ENCODE data around the gene TRIM28.
A peak's percentile ranks its signal among the peaks of the same experiment; 100 is the strongest.
"Not testable (repeated sequence)": the region's sequence is repeated elsewhere in the genome, so short reads cannot be mapped to it uniquely, and the experiment has no call there.

Gene TRIM28

GRCh38 chr19:58561373-58562121, 17.7 kb downstream of the TRIM28 start:
- no peak for DNase-seq (ENCODE audit: low spot score)

GRCh38 chr19:58562122-58563033, 18.5 kb downstream of the TRIM28 start:
- no peak for DNase-seq (ENCODE audit: low spot score)

GRCh38 chr19:58563034-58563573, 19.2 kb downstream of the TRIM28 start:
- DNase-seq (ENCODE audit: low spot score) = peak; percentile 69

GRCh38 chr19:58563823-58564222, 20.0 kb downstream of the TRIM28 start:
- no peak for DNase-seq (ENCODE audit: low spot score)

- no peak for DNase-seq (ENCODE audit: low spot score)
Measured at GRCh38 chr19:58566989-58567388, 23.1 kb downstream of the TRIM28 start.

GRCh38 chr19:58568453-58569130, 24.7 kb downstream of the TRIM28 start:
- DNase-seq (ENCODE audit: low spot score) = no peak

- no peak for DNase-seq (ENCODE audit: low spot score)
Measured at GRCh38 chr19:58569191-58569942, 25.5 kb downstream of the TRIM28 start.

GRCh38 chr19:58569943-58570670, 26.2 kb downstream of the TRIM28 start:
- no peak for DNase-seq (ENCODE audit: low spot score)

GRCh38 chr19:58570770-58571574, 27.1 kb downstream of the TRIM28 start:
- no peak for DNase-seq (ENCODE audit: low spot score)

- DNase-seq (ENCODE audit: low spot score) = no peak
Measured at GRCh38 chr19:58571575-58571947, 27.7 kb downstream of the TRIM28 start.

GRCh38 chr19:58572026-58572817, 28.4 kb downstream of the TRIM28 start:
- no peak for DNase-seq (ENCODE audit: low spot score)

GRCh38 chr19:58572818-58573657, 29.2 kb downstream of the TRIM28 start, which contains the start of gene MZF1:
MZF1 (minus strand) TSS chr19:58573335; CDS start chr19:58571389, 1,946 bp downstream.
- peak; percentile 96 for DNase-seq (ENCODE audit: low spot score)

GRCh38 chr19:58573658-58574164, 29.8 kb downstream of the TRIM28 start:
- no peak for DNase-seq (ENCODE audit: low spot score)

- peak; percentile 82 for DNase-seq (ENCODE audit: low spot score)
Measured at GRCh38 chr19:58575183-58576041, 31.5 kb downstream of the TRIM28 start.

- DNase-seq (ENCODE audit: low spot score) = not testable (repeated sequence)
Measured at GRCh38 chr19:58577581-58577980, 33.7 kb downstream of the TRIM28 start.

- no peak for DNase-seq (ENCODE audit: low spot score)
Measured at GRCh38 chr19:58578012-58578925, 34.4 kb downstream of the TRIM28 start.
